ENCODE results near the gene ICA1. TPM values are rescaled to one million over a fixed set of nuclear protein-coding genes. Genes with fewer than 3 reads are reported as not detected.

Gene ICA1
- total and polyA plus RNA-seq, 2 experiments from 2014 or later = 45.2 to 83.7 TPM

- H3K4me1 ChIP-seq (ENCODE audit: insufficient read depth) = peaks cover 30% of the 10 kb centered on the region
- ATAC-seq = no peak
- TF ChIP-seq ZNF462 (CRISPR knock-in tag; IDR thresholded peaks at IDR 0.05) (no peak), JUNB (IDR thresholded peaks at IDR 0.05; ENCODE audit: unreplicated experiment) (no peak), STAT1 (IDR thresholded peaks at IDR 0.05; ENCODE audit: unreplicated experiment) (no peak), ETS1 (IDR thresholded peaks at IDR 0.05) (no peak), NANOG (IDR thresholded peaks at IDR 0.05; ENCODE audit: borderline replicate concordance) (no peak), EZH2 (IDR thresholded peaks at IDR 0.05; ENCODE audit: low read depth, unreplicated experiment) (no peak), CTCF (conservative IDR thresholded peaks at IDR 0.05; ENCODE audit: low read depth in 2 of 2) (no peak), REST (IDR thresholded peaks at IDR 0.05; ENCODE audit: unreplicated experiment) (no peak), EZH2phosphoT487 (IDR thresholded peaks at IDR 0.05; ENCODE audit: unreplicated experiment) (no peak)
Measured at GRCh38 chr7:8151161-8151725, 110.7 kb downstream of the ICA1 start.

More at GRCh38 chr7:8151161-8151725, 110.7 kb downstream of the ICA1 start:
- Histone ChIP-seq H3K27ac (ENCODE audit: low read depth) (no peak overlapping the region), H4K20me1 (replicated peaks; ENCODE audit: insufficient read depth) (no peaks in the 10 kb centered on the region), H3K79me2 (replicated peaks; ENCODE audit: insufficient read depth) (no peaks in the 10 kb centered on the region), H3F3A (replicated peaks; ENCODE audit: low read depth) (no peaks in the 10 kb centered on the region), H3K9me2 (ENCODE audit: insufficient read depth) (peaks cover 10% of the 10 kb centered on the region; the same call in 1 of the 2 replicates), H3K27me3 (ENCODE audit: insufficient read depth) (no peaks in the 10 kb centered on the region), H3K36me3 (ENCODE audit: insufficient read depth) (peaks cover 3% of the 10 kb centered on the region; the same call in 1 of the 2 replicates), H2AFZ (no peak overlapping the region), H3K4me3 (no peak overlapping the region), H3K4me2 (no peak overlapping the region)
- no peak overlapping the region for H3K4me3 Mint-ChIP-seq
- H3K4me1 Mint-ChIP-seq = peaks cover 28% of the 10 kb centered on the region
- peaks cover 8% of the 10 kb centered on the region for H3K36me3 Mint-ChIP-seq (ENCODE audit: low read depth)
- peaks cover 6% of the 10 kb centered on the region for H3K9me3 Mint-ChIP-seq
- no peak for DNase-seq (ENCODE audit: low spot score)
- no peak overlapping the region for H3K27ac Mint-ChIP-seq
- H3K27me3 Mint-ChIP-seq (ENCODE audit: insufficient read depth, low read depth, poor library complexity) = peaks cover 2% of the 10 kb centered on the region
